ENCODE data around the gene MYB. TPM values are rescaled to one million over a fixed set of nuclear protein-coding genes. Genes with fewer than 3 reads are reported as not detected.

The MYB gene
- total and polyA plus RNA-seq, 2 of the 8 experiments (the other 6 are each of a cell fraction or from before 2014, with no cell fraction given): 4.0 to 7.6 TPM

GRCh38 chr6:135227349-135227748, 46.2 kb downstream of the MYB start (continued):
- no peak for TF ChIP-seq CHD7 (IDR thresholded peaks at IDR 0.05; ENCODE audit: insufficient replicate concordance, low read length)
- no peak for TF ChIP-seq SRF (IDR thresholded peaks at IDR 0.05; ENCODE audit: low read depth, low read length)
- TF ChIP-seq EGR1 (IDR thresholded peaks at IDR 0.05; ENCODE audit: borderline replicate concordance, low read depth, low read length): no peak
- no peak for TF ChIP-seq KDM1A (IDR thresholded peaks at IDR 0.05; ENCODE audit: borderline replicate concordance, low read length)

Data from H1 (cell line).